Stimulated activated CD4-positive, alpha-beta T cell treated with anti-CD3 and anti-CD28 coated beads, Interleukin-4, amount 100 ng/mL, for 1 hour (primary cell): Measurements from ENCODE around the gene IRX3.

Source experiments
- DNase-seq: peaks from one replicate; pipeline ENCODE4 v3.0.0-alpha.2; 2020

The IRX3 gene

DNA sequence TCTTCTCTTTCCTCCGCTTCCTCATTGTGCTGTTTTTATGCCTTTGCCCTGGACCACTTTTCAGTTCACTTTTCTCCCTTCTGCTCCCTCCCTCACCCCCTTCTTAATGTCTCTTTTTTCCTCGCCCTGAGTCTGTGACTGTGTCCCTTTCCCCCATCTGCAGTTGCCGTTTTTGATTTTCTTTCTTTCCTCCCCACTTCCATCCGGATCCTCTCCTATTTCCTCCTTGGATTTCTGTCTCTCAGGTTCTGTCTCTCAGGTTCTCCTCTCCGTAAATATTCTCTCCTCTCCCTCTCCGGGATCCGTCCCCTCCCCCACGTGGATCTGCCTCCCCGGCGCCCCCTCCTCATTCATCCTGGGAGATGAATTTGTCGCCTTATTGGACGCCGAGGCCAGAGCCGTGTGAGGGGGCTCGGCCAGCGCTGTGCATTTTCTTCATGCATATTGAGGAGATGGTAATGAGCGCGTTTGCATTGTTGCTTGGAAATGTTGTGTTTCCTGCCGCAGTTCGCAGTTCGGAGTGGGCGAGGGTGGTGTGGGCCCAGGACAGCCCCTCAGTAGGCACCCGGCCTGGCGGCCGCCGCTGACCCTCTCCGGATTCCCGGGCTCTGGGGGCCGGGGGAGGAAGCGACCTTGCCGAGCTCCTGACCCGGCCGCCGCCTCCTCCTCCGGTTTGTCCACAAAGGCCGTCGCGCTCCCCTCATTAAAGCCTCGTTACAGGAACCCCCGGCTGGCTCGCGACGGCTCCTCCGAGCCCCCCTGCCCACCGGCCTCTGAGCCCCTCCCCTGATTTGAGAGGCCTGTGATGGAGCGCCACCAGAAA is 4.5 kb upstream of the IRX3 start:
- DNase-seq: no peak

DNA sequence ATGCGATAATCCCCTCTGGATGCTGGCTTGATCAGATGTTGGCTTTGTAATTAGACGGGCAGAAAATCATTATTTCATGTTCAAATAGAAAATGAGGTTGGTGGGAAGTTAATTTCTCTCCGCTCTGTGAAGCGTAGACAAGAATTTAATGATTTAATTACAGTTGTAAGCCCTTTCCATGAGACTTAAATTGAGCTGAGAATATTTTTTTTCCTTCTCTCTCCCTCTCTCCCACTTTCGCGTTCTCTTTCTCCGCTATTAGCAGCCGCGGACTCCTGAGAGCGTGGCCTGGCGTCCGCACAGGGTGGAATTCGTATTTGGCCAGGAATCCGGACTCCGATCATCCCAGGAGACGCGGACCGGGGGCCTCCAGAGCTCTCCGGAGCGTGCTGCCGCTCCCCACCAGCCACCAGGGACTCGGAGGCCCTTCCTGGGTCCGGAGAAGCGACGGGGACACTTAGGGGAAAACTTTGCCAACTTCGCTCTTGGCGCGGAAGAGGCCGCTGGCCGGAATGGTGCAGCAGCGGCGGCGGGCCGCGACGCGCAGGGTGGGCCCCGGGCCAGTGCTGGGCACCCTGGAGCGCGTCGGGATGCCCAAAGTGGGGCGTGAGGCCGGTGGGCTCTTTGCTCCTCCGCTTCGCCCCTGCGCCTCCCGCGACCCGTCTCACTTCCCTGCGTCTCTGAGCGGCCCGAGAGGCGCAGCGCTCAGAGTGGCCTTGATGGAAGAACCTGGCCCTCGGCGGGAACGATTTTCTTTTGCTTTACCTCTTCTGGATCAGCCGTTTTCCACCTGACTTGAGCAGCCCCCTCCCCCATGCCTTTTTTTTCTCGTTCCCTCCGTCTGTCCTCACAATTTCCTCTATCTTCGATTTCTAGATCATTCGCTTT is 3.6 kb upstream of the IRX3 start:
- DNase-seq: no peak

DNA sequence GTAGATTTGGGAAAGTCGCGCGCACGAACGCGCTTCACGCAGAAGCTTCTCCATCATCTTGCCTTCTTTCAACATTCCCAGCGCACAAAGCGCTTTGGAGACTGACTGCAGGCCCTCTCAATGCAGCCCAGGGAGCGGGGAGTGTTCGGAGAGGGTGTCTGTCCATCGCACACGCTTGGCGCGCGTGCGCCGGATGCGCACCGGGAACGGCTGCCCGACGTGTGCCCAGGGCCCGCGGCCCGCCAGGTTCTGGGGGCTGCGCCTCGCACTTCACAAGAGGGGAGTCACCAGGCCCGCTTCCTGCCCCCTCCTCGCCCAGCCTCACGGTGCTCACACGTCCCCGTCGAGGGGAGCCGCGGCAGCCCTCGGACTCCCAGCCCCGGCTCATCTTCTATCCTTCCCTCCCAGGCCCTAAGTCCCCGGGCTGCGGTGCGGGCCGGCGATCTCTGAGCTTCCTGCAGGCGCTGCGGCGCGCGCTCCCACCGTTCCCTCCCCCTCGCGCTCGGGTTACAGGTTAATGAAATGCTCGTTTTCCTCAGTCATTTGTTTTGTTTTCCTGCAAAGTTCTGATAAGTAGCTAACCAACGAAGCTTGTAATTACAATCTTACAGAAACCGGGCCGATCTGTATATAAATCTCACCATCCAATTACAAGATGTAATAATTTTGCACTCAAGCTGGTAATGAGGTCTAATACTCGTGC is 2.8 kb upstream of the IRX3 start:
- DNase-seq: no peak

DNA sequence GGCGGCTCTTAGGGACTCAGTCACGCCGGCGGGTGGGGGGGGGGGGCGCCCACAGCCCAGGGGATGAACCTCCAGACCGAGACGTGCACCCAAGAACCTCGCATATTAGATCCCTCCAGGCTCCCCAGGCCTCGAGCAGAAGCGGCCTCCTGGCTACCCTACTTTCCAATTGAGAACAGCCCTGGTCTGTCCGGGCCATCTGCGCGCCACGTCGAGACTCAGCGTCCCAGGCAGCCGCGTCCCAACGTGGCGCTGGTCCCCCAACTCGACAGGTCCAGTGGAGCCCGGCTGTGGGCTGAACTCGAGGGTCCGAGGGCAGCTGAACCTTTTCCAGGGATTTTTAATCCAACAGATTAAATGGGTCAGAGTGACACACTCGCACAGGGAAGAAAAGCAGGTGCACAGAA is 2.3 kb upstream of the IRX3 start:
- DNase-seq: no peak

DNA sequence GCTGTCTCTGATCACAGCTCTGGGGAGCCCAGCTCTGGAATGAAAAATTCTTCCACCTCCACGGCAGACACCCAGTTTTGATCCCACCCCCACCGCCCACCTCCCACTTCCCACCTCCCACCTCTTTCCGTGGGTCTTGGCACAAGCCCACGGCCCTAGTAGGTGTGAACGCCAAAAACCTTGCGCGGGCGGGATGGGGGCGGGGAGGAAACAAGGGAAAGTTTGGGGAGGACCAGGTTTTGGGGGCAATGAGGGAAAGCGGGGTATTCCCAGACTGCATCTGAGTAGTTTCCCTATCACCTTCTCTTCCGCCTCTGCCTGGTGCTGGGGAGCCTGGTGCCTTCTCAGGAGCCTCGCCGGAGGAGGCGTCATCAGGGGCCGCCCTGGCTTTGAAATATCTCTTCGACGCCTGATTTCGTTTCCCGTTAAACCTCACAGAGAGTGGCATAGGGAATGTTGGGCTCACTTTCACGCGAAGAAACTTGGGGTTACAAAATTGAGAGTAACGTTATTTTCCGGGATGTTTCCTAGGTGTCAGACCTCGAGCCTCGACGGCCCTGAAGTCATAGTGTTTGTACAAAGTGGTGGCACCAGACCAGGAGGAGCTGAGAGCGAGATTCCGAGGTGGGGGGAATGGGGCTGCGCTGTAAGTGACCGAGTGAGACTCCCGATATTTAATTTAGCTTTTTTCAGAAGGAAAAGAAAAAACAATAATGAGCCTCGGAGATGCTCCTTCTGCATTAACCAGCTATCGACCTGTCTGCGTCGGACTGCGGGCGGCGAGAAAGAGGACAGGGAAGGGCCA is 1.6 kb upstream of the IRX3 start:
- no peak for DNase-seq

DNA sequence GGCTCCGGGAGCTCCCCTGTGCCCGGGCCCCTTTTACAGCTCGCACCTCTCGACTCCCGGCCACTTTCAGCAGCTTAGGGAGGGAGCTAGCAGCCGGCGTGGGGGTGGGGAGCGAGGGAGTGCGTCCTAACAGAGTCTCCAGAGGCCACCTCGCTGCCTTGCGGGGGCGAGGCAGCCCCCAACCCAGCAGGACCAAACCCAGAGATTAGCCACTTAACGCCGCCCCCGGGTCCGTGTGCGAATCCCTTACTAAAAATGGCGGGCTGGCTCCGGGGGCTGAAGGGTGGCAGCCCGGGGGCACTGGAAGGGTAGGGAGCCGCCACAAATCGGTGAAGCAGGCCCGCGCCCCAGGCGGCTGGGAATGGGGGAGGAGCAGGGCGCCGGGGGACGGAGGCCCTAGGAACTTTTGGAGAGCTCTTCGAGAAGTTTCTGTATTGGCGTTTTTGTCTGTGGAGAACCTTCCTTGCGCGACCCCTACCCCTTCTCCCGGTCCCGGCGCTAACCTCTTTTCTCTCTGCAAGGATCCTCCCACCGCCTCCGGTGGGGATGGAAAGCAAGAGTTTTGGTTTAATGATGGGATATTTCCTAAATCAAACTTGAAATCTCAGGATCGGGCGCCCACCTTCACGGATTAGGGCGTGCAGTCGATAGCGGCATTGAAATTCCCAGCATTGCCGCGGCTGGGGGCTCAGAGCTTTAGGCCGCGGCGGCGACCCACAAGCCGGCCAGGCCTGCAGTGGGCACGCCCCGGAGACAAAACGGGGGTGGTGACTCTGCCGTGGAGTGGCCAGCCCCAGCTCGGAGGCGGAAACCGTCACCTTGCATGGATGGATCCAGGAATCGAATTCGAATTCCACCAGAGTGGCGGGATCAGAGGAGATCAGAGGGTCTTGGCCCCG is 793 bp upstream of the IRX3 start:
- DNase-seq: no peak

DNA sequence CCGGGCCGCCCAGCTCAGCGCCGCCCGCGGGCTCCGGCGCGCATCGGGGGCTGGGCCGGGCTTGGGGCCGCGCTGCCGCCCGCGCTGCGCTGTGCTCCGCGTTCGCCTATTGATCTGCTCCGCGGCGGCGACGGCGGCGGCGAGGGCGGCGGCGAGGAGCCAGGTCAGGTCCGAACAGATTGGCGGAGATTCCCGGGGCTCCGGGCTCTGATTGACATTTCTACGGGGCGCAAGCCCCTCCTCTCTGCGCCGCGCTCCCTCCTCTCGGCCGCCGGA is 559 bp downstream of the IRX3 start:
- no peak for DNase-seq

DNA sequence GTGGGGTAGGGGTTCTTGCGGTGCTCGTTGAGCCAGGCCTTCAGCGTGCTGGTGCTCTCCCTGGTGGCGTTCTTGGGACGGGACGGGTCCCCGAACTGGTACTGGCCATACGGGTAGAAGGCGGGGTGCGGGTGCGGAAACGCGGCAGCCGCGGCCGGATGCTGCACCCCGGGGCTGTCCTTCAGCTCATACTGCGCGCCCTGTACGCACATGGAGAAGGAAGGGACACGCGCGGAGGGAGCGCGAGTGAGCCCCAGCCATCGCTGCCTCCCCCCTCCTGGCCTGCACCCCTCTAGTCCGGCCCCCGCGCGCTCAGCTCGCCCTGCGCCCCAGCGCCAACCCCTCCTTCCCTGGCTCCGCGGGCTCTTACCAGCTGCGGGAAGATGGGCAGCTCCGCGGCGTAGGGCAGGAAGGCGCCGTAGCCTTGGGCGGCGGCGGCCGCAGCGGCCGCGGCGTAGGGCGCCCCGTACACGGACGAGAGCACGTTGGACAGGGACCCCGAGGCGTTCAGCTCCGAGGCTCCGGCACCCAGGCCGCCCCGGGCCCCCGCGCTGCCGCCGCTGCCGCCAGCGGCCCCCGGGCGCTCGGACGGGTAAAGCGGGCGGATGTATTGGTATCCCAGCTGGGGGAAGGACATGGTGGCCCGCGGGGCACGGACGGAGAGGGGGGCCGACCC is 1.0 kb downstream of the IRX3 start:
- DNase-seq: no peak

DNA sequence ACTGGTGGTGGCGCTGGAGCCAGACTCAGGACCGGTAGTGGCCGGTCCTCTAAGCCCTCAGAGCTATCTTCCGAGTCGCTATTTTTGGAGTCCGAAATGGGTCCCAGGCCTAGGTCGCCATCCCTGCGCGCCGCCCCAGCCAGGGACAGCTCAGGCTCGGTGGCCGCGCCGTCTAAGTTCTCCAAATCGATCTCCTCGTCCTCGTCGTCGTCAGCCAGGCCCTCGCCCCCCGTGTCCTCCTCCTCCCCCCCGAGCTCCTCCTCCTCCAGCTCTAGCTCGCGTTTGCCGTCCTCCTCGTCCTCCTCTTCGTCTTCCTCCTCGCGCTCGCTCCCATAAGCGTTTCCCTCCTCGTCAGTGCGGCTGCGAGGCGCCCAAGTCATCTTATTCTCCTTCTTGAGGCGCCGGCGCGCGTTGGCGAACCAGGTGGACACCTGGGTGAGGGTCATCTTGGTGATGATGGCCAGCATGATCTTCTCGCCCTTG is 1.6 kb downstream of the IRX3 start:
- DNase-seq: no peak

DNA sequence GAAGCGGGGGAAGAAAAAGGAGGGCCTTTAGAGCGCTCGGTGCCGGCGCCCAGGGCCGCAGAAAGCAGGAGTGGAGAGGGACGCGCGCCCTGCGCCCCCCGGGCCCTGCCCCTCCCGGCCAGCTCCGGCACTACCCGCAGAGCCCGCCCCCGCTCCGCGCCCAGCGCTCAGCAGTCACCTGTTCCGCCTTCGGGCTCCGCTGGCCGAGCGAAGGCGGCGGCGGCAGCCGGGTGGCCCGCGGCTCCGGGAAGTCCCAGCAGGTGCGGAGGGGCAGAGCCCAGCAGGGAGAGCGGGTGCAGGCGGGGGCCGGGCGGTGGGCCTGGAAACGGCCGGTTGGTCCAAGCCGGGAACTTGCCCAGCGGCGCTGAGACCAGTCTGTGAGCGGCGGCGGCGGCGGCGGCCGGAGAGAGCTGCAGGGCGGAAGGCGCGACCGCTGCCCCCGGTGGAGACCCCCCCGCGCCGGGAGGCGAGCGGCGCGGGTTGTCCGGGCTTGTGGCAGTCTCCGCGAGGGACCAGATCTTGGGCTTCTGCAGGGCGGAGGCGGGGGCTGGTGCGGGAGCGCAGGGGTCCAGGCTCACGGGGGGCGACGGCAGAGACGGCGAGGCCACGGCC is 2.2 kb downstream of the IRX3 start:
- no peak for DNase-seq

DNA sequence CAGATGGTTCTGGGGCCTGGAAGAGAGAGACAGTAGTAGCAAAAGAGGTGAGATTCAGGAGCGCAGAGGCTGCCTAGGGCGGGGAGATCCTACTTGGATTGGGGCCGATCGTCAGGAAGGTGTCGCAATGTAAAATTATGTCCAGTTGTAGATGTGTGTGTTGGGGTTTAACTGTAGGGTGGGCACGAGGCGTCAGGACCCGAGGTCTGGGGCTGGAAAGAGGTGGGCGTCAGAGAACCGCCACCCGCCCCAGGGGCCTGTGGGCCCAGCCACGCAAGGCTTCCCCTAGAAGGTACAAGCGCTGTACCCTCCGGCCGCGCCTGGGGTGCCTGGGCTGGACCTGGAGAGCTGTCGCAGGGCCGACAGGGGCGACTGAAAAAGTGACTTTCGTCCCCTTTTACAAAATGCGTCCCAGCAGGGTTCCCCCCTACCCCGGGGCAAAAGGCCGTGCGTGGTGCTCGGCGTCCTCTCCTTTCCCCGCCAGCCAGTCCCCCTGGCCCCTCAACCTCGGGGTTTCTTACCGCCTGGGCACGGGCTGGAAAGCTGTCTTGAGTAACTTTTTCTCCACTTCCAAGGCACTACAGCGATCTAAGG is 2.8 kb downstream of the IRX3 start:
- no peak for DNase-seq

DNA sequence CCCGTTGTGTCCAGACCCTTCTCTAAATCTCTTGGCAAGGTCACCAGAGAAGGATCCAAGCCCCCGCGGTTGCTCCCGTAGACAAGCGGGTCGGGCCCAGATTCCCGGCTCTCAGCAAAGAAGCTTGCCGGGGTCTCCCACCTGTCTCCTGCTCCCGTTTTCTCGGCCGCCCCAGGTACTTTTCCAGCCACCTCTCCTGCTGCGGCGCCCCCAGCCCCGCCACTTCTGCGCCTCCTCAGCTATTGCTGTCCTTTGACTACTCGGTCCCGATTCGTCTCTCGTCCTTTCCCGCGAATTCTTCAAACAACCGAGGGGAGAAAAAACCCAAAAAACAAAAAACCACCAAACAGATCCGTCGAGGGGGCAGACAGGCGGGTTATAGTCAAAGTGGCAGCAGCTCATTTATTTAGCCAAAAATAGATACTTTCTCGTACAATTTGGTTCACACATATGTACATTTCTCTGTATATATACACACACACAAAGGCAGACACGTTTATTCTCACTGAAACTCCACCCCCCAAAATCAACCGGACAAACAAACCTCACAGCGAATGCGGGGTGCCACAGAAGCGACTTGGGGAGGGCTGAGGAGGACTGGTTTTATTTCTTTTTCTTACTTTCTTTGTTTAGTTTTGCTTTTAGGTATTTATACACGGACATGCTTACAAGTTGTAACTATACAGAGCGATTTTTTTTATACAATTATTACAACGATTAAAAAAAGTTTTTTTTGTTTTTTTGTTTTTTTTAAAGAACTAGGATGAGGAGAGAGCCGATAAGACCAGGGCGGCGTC is 3.5 kb downstream of the IRX3 start:
- no peak for DNase-seq

DNA sequence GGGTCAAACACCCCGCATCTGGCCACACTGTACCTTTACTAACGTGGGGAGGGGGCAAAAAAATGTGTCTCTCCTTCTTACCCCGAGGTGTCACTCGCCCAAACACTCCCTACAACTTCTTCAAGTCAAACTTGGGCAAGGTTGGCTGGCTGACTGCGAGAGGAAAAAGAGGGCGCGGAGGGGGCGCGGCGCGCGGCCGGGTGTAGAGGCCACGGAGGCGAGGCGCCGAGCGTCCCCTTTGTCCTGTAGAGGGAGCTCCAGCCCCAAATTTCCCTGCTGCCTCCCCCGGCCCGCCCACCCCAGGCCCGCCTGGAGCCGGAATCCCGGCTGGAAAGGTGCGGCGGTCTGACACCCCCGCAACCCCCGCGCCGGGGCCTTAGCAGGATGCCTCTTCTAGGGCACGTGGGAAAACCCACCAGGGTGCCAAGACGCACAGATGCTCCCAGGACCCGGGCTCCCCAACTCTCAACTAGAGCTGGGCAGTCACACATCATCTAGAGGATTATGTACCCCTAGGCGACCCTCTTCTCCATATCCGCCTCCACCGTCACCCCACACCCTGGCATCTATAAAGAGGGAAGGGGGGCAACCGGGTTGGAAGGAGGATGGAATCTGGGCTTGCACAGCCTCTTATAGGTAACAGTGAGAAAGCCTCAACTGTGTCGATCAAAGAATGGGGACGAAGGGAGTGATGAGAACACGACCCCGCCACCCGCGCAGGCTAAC is 4.2 kb downstream of the IRX3 start:
- DNase-seq: no peak

DNA sequence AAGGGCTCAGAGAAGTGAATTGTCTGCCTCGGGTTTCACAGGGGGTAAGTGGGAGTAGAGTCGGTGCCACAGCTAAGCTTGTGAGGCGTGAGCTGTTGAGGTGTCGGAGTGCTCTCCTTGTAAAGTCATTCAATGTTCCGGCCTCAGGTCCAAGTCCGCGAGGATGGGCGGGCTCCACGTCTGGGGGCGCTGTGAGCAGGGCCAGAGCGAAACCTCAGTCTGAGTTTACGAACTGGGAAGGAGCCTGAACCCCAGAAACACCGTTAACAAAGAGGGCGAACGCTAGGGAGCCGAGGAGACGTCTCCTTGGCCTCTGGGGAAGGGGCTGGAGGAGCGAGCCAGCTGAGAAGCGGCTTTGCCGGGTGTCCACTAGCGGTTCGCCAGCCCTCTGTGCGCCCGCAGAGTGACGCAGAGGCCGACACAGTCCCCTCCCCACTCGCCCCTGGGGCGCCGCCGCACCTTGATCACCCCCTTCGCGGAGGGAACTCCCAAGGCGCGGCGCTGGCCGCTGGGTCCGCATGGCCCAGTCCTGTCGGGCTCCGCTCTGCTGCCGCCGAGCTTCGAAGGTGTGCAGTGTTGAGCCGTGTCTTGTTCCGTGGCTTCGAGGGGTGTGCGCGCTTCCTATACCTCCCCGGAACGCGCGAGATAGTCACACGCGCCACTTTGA is 4.9 kb downstream of the IRX3 start:
- no peak for DNase-seq

DNA sequence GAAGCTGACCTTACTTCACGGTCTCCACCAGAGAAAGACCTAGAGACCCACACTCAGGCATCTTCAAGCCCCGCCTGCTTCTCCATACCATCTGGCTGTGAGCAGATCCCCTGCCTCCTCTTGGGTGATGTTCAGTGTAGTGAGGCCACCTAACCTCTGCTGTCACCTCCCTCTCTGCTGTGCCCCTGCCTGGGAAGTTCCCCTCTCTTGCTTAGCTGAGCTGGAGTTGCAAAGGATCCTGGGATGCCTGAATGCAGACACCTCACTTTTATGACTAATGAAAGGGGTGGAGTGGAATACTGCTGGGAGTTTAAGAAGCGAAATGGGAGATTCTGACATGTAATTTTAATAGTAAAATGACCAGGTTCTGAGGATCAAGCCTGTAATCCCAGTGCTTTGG is 5.8 kb downstream of the IRX3 start:
- DNase-seq: no peak

DNA sequence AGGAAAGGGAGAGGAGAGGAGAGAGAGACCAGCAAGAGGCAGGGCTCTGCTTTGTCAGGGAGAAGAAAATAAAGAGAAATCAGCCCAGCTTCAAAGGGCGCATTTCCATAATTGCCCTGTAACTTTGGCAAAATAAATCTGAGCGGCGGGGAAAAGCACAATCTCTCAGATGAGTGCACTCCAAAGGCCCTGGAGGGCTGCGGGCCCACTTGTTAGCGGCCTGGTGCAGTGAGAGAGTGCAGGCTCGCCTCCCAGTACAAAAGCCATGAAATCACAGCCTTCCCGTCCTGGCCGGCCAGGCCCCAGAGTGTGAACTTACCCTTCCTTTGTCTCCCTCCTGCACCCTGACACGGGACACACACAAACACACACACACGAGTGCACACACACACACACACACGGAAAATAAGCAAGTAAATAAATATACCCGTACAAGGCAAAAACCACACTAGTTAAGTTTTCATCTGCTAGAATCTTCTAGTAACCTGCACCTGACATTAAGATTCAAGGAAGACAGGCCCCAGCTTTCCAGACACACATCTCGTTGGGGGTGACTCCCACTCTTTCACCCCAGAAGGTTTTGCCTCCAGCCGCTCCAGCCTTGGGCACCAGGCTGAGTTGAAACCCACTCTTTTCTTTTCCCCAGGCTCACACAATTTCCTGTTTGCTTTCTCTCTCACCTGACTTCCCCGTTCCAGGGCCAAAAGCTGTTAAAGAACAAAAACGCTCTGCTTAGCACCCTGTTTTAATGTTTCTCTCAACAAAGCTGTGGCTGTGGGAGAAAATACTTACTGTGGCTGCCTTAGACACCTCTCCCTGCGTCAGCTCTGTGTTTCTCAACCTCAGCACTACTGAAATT is 8.5 kb downstream of the IRX3 start:
- DNase-seq: no peak

DNA sequence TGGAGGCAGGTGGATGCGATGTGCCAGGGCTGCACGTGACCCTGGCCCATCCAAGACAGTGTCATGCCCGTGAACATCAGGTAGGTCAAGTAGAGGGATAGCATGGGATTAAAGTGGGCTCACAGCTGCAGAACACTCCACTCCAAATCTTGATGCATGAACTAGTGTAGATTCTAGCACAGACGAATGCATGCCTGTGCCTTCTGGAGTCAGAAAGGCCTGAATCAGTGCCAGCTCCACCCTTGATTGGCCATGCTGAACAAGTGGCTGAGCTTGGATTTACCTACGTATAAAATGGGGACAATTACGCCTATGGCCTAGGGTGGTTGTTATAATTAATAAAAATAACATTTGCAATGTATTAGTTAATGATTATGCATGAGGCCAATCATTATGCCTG is 10.6 kb downstream of the IRX3 start:
- no peak for DNase-seq
